ENCODE results near the gene AMH. TPM values are rescaled to one million over a fixed set of nuclear protein-coding genes. Genes with fewer than 3 reads are reported as not detected.

The AMH gene
- total RNA-seq, 1 experiment from 2014 or later = 5.0 TPM

DNA sequence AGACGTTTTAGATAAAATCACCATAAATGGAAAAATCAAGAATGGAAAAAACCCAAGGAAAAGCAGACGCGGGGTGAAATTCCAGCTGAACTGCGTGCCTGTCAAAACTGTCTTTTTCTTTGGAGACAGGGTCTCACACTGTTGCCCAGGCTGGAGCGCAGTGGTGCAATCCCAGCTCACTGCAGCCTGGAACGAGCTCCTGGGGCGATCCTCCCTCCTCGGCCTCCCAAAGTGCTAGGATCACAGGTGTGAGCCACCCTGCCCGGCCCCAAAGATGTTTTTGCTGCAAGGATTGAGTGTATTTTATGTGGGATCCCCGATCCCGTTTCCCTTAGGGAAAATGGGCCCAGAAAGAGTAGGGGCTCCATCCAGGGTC lies 33.7 kb downstream of the AMH start:
- no peak for DNase-seq
- intact Hi-C loops (cut with micrococcal nuclease; ENCODE audit: unreplicated experiment) = no loop called here
- no peak for TF ChIP-seq CTCF (IDR thresholded peaks at IDR 0.05; ENCODE audit: unreplicated experiment)
- CTCF ChIA-PET = no interaction called here
- no peaks in the 10 kb centered on the region for H3K4me1 Mint-ChIP-seq (ENCODE audit: low read depth, unreplicated experiment)
- no TSS peak for BruUV-seq (replicated peaks)
- peaks cover 3% of the 10 kb centered on the region for H3K27me3 Mint-ChIP-seq (ENCODE audit: unreplicated experiment)
- H3K27ac Mint-ChIP-seq (ENCODE audit: unreplicated experiment) = no peak overlapping the region
- peaks cover 8% of the 10 kb centered on the region for H3K36me3 Mint-ChIP-seq (ENCODE audit: insufficient read depth, unreplicated experiment)
- no peak overlapping the region for H3K4me3 Mint-ChIP-seq (ENCODE audit: low read depth, unreplicated experiment)
- no peaks in the 10 kb centered on the region for H3K9me3 Mint-ChIP-seq (ENCODE audit: low read depth, unreplicated experiment)

DNA sequence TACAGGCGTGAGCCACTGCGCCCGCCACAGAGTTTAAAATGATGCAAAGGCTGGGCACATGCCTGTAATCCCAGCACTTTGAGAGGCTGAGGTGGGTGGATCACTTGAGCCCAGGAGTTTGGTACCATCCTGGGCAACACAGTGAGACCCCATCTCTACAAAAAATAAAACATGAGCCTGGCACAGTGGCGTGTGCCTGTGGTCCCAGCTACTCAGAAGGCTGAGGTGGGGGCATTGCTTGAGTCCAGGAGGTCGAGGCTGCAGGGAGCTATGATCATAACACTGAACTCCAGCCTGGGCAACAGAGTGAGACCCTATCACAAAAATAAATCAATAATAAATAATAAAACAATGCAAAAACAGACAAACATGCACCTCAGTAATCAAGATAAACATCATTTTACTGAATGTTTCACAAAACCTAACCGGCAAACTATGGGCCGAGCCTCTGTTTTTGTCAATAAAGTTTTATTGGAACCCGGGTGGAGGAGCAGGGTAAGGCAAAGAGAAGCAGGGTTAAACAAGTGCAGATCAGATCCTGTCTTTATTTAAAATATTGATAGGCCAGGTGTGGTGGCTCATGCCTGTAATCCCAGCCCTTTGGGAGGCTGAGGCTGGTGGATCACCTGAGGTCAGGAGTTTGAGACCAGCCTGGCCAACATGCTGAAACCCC lies 34.8 kb downstream of the AMH start:
- H3K27me3 Mint-ChIP-seq (ENCODE audit: unreplicated experiment) = peaks cover 14% of the 10 kb centered on the region
- H3K4me3 Mint-ChIP-seq (ENCODE audit: low read depth, unreplicated experiment) = no peak overlapping the region
- no peak overlapping the region for H3K27ac Mint-ChIP-seq (ENCODE audit: unreplicated experiment)
- DNase-seq = no peak
- CTCF ChIA-PET = no interaction called here
- peaks cover 5% of the 10 kb centered on the region for H3K36me3 Mint-ChIP-seq (ENCODE audit: insufficient read depth, unreplicated experiment)
- BruUV-seq (replicated peaks) = no TSS peak
- no peaks in the 10 kb centered on the region for H3K4me1 Mint-ChIP-seq (ENCODE audit: low read depth, unreplicated experiment)
- no peak for TF ChIP-seq CTCF (IDR thresholded peaks at IDR 0.05; ENCODE audit: unreplicated experiment)
- H3K9me3 Mint-ChIP-seq (ENCODE audit: low read depth, unreplicated experiment) = no peaks in the 10 kb centered on the region
- intact Hi-C loops (cut with micrococcal nuclease; ENCODE audit: unreplicated experiment) = no loop called here

GRCh38 chr19:2286402-2287140 lies 37.4 kb downstream of the AMH start:
- H3K27ac Mint-ChIP-seq (ENCODE audit: unreplicated experiment) = no peak overlapping the region
- H3K36me3 Mint-ChIP-seq (ENCODE audit: insufficient read depth, unreplicated experiment) = peaks cover 10% of the 10 kb centered on the region
- H3K4me3 Mint-ChIP-seq (ENCODE audit: low read depth, unreplicated experiment) = no peak overlapping the region
- CTCF ChIA-PET = no interaction called here
- peaks cover 27% of the 10 kb centered on the region for H3K27me3 Mint-ChIP-seq (ENCODE audit: unreplicated experiment)
- no peak for DNase-seq
- H3K4me1 Mint-ChIP-seq (ENCODE audit: low read depth, unreplicated experiment) = no peaks in the 10 kb centered on the region
- H3K9me3 Mint-ChIP-seq (ENCODE audit: low read depth, unreplicated experiment) = no peaks in the 10 kb centered on the region
- intact Hi-C loops (cut with micrococcal nuclease; ENCODE audit: unreplicated experiment) = no loop called here
- BruUV-seq (replicated peaks) = no TSS peak
- TF ChIP-seq CTCF (IDR thresholded peaks at IDR 0.05; ENCODE audit: unreplicated experiment) = no peak

DNA sequence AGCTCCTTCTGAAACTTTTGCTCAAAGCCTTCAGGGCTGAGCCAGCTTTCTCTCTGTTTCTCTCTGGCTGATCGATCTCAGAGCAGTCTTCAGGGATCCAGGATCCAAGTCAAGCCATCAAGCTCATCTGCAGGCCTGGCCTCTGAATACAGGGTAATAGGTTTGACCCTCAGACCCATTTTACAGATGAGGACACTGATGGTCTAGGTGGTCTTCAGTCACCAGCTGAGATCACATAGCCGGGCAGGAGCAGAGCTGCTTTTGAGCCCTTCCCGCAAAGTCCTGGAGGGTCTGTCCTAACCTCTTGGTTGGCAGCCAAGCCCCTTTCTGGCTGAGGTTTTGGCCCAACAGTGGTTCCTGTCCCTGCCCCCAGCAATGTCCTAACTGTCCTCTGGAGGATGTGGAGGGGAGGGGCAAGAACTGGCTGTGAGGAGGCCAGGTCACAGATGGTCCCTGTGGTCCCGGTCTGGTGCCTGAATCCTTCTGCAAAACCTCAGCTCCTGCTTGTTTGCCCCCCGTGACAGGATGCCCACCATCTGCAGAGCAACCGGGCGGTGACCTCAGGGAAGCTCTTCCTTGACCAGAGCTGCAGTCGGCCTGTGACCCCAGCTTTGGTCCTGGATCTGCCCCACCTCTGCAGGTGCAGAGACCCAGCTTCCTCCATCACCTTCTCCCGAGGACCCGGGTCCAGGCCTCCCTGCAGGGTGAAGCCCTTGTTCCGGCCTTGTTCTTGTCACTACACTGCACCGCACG lies 38.6 kb downstream of the AMH start:
- Mint-ChIP-seq H3K27ac (ENCODE audit: unreplicated experiment) (no peak overlapping the region), H3K27me3 (ENCODE audit: unreplicated experiment) (peaks cover 32% of the 10 kb centered on the region), H3K9me3 (ENCODE audit: low read depth, unreplicated experiment) (no peaks in the 10 kb centered on the region), H3K36me3 (ENCODE audit: insufficient read depth, unreplicated experiment) (peaks cover 10% of the 10 kb centered on the region), H3K4me3 (ENCODE audit: low read depth, unreplicated experiment) (no peak overlapping the region), H3K4me1 (ENCODE audit: low read depth, unreplicated experiment) (no peaks in the 10 kb centered on the region)
- no peak for DNase-seq
- TF ChIP-seq CTCF (IDR thresholded peaks at IDR 0.05; ENCODE audit: unreplicated experiment) = no peak
- no TSS peak for BruUV-seq (replicated peaks)
- CTCF ChIA-PET = no interaction called here
- intact Hi-C loops (cut with micrococcal nuclease; ENCODE audit: unreplicated experiment) = no loop called here

Data from Calu3 (cell line).